Calu3 (cell line): ENCODE measurements around the gene LHFPL3. TPM values are rescaled to one million over a fixed set of nuclear protein-coding genes. Genes with fewer than 3 reads are reported as not detected.

ENCODE experiments used
- BruUV-seq: library from RNA; stranded (reverse); fragments of 400-500 nt; replicated peaks from 2 replicates; lab custom pipeline; 2021; lab: Mats Ljungman, UMichigan
- CTCF ChIA-PET: fragments of 300-600 bp; sonication (Branson Sonifier 250); formaldehyde crosslinking; loops from one replicate; lab custom pipeline; 2022; ENCODE audit warnings: antibody characterized with exemption; lab: Charles Lee
- DNase-seq: peaks from one replicate; pipeline ENCODE4 v3.0.0; 2022
- H3K27ac Mint-ChIP-seq: one replicate; pipeline ENCODE4 v1.8.0; 2022; ENCODE audit warnings: mixed read lengths; ENCODE audit not compliant: unreplicated experiment
- H3K27me3 Mint-ChIP-seq: one replicate; pipeline ENCODE4 v1.8.0; 2022; ENCODE audit warnings: mixed read lengths; ENCODE audit not compliant: unreplicated experiment
- H3K36me3 Mint-ChIP-seq: one replicate; pipeline ENCODE4 v1.8.0; 2022; ENCODE audit warnings: mild to moderate bottlenecking, moderate library complexity, mixed read lengths; ENCODE audit not compliant: insufficient read depth, unreplicated experiment
- H3K4me1 Mint-ChIP-seq: one replicate; pipeline ENCODE4 v1.8.0; 2022; ENCODE audit warnings: mild to moderate bottlenecking, low read depth, mixed read lengths; ENCODE audit not compliant: unreplicated experiment
- H3K4me3 Mint-ChIP-seq: one replicate; pipeline ENCODE4 v1.8.0; 2022; ENCODE audit warnings: mild to moderate bottlenecking, low read depth, moderate library complexity, mixed read lengths; ENCODE audit not compliant: unreplicated experiment
- H3K9me3 Mint-ChIP-seq: one replicate; pipeline ENCODE4 v1.8.0; 2022; ENCODE audit warnings: low read depth, mixed read lengths; ENCODE audit not compliant: unreplicated experiment
- intact Hi-C: fragments of 100-400 bp; cut with micrococcal nuclease; formaldehyde crosslinking; loops from one replicate; pipeline ENCODE4 v1.10.0; 2022; ENCODE audit not compliant: unreplicated experiment
- total RNA-seq: library from RNA; stranded (reverse); gene quantifications from 2 replicates; pipeline ENCODE4 v1.2.3, GENCODE V29; 2022
- TF ChIP-seq, protein P1 (sequence below): fragments of 200-600 bp; IDR thresholded peaks from one replicate; pipeline ENCODE4 v1.8.0; 2022; ENCODE audit warnings: antibody characterized with exemption; ENCODE audit not compliant: unreplicated experiment

The LHFPL3 gene
- total RNA-seq, 1 experiment from 2014 or later, result not detected

DNA sequence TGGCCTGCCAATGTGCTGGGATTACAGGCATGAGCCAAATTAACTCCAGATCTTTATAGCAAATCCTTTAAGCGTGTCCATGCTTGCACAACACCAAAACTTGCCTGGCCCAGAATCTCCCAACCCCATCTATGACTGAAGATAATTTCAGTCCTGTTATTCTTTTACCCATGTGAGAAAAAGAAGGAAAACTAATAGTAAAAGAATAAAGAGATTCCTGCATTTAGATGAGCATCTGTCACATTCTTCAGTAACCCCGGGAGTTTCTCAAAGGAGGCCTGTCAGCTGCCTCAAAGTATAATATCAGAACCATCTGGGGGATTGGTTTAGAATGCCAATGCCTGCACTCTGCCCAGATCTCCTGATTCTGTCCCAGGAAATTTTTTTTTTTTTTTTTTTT is 527.5 kb downstream of the LHFPL3 start:
- H3K27me3 Mint-ChIP-seq, result peaks cover 48% of the 10 kb centered on the region
- DNase-seq, result no peak
- no peaks in the 10 kb centered on the region for H3K9me3 Mint-ChIP-seq
- no peak overlapping the region for H3K4me3 Mint-ChIP-seq
- TF ChIP-seq, protein P1, sequence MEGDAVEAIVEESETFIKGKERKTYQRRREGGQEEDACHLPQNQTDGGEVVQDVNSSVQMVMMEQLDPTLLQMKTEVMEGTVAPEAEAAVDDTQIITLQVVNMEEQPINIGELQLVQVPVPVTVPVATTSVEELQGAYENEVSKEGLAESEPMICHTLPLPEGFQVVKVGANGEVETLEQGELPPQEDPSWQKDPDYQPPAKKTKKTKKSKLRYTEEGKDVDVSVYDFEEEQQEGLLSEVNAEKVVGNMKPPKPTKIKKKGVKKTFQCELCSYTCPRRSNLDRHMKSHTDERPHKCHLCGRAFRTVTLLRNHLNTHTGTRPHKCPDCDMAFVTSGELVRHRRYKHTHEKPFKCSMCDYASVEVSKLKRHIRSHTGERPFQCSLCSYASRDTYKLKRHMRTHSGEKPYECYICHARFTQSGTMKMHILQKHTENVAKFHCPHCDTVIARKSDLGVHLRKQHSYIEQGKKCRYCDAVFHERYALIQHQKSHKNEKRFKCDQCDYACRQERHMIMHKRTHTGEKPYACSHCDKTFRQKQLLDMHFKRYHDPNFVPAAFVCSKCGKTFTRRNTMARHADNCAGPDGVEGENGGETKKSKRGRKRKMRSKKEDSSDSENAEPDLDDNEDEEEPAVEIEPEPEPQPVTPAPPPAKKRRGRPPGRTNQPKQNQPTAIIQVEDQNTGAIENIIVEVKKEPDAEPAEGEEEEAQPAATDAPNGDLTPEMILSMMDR, result no peak
- no peaks in the 10 kb centered on the region for H3K36me3 Mint-ChIP-seq
- BruUV-seq, result no TSS peak
- intact Hi-C loops, result no loop called here
- no peak overlapping the region for H3K27ac Mint-ChIP-seq
- CTCF ChIA-PET, result no interaction called here
- no peaks in the 10 kb centered on the region for H3K4me1 Mint-ChIP-seq

DNA sequence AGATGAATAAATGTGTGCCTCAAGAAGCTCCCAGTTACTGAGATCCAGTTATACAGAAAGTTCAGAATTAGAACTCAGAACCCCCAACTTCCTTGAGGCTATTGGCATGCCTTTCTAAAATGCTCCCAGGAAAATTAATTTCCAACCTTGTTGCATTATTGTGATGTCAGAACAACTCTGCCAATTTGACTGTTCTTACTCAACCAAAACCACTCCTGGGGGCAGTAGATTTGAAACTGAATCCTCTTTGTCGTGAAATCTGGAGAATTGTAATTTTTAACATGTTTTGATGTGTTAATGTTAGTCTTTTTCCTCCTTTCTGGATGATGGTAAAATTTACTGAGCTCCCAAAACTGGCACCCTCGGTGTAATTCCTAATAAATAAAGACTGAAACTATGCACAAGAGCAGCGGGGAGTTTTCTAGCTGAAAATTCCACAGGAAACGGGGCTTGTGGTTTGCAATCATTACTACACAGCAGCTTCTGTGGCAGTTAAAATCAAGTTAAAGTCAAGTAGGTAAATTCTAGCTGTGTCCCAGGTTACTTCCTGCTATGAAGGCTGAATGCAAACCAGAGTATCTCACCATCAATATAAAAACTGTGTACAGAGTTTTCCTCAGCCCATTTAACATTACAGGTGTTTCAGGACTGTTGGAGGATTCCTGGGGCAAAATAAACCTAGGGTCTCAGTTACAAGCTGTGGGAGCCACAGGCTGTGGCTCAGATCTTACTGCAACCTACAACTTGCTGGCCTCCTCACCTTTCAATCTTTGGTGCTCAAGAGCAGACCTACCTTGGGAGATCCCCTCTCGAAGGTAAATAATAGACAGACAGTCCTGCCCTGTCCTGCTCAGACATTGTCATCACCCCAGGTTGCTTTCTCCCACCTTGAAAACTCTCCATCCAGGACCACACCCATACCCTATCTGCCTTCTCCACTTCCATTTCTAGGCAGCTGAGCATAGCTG is 529.3 kb downstream of the LHFPL3 start:
- Mint-ChIP-seq H3K27ac (no peak overlapping the region), H3K36me3 (no peaks in the 10 kb centered on the region), H3K4me3 (no peak overlapping the region), H3K9me3 (no peaks in the 10 kb centered on the region), H3K27me3 (peaks cover 37% of the 10 kb centered on the region), H3K4me1 (no peaks in the 10 kb centered on the region)
- no peak for DNase-seq
- intact Hi-C loops, result no loop called here
- TF ChIP-seq, protein P1, result no peak
- BruUV-seq, result no TSS peak
- CTCF ChIA-PET, result no interaction called here

DNA sequence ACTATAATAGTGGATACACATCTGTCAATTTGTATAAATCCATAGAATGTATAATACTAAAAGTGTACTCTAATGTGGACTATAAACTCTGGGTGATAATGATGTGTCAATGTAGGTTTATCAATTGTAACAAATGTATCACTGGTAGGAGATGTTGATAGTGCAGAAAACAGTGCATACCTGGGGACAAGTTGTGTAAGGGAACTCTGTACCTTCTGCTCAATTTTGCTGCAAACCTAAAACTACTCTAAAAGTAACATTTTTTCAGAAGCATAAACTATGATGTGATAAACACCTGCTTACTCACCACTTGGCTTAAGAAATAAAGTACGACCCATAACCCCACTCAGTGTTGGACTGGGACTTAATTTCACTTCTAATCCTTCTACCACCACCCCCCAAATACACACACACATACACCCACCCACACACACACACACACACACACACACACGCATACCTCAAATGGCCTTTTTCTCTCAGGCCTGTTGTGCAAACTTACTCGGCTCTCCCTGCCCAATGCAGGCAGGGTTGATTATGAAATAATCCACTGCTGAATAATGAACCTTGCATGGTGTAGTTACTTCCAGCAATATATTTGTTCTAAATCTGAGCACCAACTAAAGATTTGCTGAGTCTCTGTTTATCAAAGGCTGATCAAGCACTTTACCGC is 531.5 kb downstream of the LHFPL3 start:
- CTCF ChIA-PET, result no interaction called here
- intact Hi-C loops, result no loop called here

DNA sequence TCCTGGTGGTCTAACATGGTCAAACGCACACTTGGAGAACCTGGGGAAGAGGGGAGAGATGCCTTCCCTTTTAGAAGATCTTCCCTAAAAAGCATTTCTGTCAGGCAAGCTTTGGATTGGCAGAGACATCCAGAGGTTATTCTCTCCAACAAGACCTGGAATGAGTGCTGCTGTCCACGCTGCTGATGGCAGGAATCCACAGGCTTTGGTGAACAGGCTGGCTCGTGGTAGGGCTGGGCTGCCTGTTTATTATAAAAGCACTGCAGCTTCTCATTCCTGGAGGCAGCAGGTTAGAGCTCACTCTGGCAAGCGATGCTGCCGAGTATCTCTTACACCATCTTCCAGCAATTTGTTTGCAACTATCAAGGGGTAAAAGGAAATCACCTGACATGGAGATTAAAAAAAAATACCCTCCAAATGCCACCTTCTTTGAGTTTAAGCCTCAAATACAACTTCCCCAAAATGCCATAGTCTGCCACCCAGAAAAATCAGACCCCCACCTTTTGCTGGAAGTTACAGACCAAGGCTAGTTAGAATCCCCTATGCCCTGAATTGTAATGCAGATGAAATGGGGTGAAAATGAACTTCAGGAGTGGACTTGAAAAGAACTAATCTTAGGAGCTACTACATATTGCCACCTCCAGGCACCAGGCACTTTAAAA is 533.5 kb downstream of the LHFPL3 start:
- intact Hi-C loops, result no loop called here
- H3K4me1 Mint-ChIP-seq, result no peaks in the 10 kb centered on the region

More for the DNA sequence above, 531.5 kb downstream of the LHFPL3 start:
- no peaks in the 10 kb centered on the region for H3K9me3 Mint-ChIP-seq
- no peaks in the 10 kb centered on the region for H3K4me1 Mint-ChIP-seq
- TF ChIP-seq, protein P1, result no peak
- peaks cover 35% of the 10 kb centered on the region for H3K27me3 Mint-ChIP-seq
- no peaks in the 10 kb centered on the region for H3K36me3 Mint-ChIP-seq
- H3K27ac Mint-ChIP-seq, result no peak overlapping the region
- DNase-seq, result no peak
- no TSS peak for BruUV-seq
- no peak overlapping the region for H3K4me3 Mint-ChIP-seq

More for the DNA sequence above, 533.5 kb downstream of the LHFPL3 start:
- Mint-ChIP-seq H3K4me3 (no peak overlapping the region), H3K27ac (no peak overlapping the region), H3K27me3 (peaks cover 46% of the 10 kb centered on the region), H3K36me3 (no peaks in the 10 kb centered on the region), H3K9me3 (no peaks in the 10 kb centered on the region)
- TF ChIP-seq, protein P1, result no peak
- no TSS peak for BruUV-seq
- CTCF ChIA-PET, result interaction anchor here (0.6 kb wide), 1 partner anchor 20 kb away, joined by 4 read pairs; no protein-coding TSS in a partner anchor
- DNase-seq, result no peak
